Medulla oblongata (tissue), 1 donor: Measurements from ENCODE around the gene ME3.
A peak's percentile ranks its signal among the peaks of the same experiment; 100 is the strongest.

Experiments used
- DNase-seq: peaks from one replicate; pipeline ENCODE4 v3.0.0-alpha.2; 2015; ENCODE audit errors: extremely low spot score

ME3 gene

DNA sequence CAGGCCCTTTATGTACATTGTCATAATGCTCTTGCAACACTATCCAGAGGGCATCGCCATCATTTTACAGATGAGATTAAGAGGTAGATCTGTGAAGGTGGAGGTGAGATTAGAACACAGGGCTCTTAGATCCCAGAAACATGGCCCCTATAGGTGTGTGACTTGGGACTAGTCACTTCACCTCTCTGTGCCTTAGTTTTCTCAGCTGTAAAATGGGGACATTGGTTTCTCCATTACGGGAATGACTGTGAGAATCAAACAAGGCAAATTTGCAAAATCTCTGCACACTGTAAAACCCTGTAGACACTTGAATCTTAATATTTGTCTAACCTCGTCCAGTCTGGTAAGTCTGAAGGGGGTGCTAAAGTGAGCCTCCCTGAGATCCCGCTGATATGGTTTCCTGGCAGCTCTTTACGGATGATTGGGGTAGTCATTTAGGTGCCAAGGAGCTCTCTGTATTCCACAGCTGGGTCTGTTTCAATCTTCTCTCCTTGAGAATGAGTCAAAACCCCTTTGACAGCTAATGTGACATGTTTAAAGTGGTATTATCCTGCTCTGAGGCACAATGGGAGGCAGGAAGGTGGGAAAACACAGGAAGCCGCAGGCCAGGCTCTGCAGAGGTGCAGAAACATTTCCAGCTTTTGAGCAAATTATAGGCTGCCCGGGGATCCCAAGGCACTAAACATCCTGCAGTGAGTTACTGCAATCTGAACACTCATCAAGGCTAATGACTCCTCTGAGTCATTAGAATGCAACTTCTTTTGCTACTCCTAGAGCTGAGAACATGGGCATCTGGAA lies 156.9 kb downstream of the ME3 start:
- DNase-seq: no peak

DNA sequence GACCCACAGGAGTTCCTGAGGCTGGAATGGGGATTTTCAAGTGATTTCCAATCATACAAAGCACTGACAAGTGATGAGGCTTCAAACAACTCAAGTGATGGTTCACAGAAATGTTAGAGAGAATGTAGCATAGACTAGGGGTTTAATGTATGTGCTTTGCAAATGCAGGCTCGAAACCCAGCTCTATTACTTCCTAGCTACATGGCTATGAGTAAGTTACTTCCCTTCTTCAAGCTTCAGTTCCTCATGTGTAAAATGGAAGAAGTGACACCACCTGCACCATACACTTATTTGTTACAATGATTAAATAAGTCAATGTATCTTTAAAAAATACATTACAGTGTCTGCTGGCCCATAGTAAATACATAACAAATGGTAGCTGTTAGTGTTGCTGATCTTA lies 158.0 kb downstream of the ME3 start:
- DNase-seq: no peak

DNA sequence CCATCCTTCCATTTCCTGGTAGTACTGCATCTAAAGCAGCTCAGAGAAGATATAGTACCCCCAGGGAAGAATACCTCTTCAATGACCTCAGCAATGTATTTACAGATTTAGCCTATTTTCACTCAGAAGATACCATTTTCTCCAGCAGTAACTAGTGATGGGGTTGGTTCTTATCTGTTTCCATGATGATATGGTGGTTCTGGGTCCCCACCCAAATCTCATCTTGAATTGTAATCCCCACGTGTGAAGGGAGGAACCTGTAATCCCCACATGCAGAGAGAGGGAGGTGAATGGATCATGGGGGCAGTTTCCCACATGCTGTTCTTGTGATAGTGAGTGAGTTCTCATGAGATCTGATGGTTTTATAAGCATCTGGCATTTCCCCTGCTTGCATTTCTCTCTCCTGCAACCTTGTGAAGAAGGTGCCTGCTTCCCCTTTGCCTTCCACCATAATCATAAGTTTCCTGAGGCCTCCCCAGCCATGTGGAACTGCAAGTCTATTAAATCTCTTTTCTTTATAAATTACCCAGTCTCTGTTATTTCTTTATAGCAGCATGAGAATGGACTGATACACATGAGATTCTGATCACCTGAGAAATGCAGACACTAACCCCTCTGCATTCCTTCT lies 158.6 kb downstream of the ME3 start:
- no peak for DNase-seq

DNA sequence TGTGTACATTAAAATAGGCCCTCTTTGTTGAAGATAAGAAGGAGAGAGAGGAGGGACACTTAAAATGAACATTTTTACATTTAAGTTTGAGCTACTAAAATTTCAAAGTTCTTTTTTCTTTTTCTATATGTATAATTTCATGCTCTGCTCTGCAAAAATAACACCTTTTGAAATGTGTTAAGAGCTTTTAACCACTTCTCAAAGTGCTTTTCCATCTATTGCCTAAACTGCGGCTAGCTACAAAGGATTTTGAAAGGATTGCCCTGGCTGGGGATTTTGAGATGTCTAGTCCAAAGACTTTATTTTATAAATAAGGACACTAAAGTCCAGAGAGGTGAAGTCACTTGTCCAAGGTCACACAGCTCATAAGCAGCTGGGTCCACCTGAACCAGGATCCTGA lies 159.3 kb downstream of the ME3 start:
- DNase-seq: no peak

DNA sequence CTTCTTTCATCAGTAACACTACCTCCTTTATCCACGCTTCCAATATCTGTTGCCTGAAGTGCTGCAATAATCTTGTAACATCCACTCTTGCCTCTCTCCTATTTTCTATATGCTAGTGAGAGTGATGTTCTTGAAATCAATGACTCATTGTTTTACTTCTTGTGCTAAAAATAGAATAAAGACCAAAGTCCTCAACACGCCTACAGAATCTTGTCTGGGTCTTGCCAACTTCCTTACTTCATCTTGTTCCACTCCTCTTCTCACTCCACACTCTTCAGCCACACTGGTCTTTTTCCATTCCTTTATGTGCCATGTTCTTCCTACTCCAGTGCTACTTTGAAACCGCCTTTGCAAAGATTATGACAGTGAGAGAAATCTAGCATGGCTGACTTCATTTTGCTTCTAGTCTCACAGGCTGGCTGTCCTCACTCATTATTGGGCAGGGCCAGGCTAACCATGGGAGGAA lies 161.3 kb downstream of the ME3 start:
- no peak for DNase-seq

DNA sequence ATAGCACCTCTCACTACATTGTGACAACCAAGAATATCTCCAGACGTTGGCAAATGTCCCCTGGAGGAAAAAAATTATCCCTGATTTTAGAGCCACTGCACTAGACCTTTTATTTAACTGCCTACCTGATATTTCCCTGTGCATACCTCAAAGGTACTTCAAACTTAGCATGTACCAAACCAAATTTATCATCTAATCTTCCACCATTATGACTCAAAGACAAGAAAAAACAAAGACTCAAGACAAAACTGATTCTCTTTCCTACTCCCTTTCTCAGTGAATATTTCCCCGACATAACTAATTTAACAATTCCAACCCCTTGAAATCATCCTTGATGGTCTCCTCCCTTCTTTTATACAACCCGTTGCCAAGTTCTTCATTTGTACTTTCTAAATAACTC lies 161.7 kb downstream of the ME3 start:
- no peak for DNase-seq

DNA sequence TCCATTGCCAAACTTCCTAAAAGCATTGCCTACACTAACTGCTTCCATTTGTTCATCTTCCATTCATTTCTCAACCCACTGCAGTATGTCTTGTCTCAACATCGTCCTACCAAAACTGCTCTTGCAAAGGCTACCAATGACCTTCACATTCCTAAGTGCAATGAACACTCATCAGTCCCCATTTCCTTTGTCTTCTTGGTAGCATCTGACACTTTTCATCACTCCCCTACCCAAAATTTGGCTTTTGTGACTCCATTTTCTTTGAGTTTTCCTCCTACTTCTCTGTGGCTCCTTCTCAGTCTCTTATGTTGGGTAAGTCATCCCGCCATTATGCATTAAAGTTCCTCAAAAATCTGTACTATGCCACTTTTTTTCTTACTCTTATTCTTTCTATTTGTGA lies 162.3 kb downstream of the ME3 start:
- DNase-seq: no peak

DNA sequence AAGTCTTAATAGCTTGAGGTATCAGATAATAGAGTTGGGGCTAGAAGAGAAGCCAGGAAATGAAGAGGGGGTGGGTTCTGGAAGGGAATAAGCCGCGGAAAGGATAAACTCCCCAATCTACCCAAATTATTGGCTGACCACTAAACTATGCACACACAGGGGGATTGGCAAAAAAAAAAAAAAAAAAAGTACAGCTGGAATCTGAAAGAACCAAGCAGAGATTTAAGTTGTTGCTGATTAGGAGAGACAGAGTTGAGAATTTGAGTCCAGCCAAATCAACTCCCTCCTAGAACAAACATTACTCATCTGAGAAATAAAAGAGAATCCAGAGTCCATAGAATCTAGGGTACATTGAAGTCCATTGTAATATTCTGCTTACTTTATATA lies 162.8 kb downstream of the ME3 start:
- no peak for DNase-seq

DNA sequence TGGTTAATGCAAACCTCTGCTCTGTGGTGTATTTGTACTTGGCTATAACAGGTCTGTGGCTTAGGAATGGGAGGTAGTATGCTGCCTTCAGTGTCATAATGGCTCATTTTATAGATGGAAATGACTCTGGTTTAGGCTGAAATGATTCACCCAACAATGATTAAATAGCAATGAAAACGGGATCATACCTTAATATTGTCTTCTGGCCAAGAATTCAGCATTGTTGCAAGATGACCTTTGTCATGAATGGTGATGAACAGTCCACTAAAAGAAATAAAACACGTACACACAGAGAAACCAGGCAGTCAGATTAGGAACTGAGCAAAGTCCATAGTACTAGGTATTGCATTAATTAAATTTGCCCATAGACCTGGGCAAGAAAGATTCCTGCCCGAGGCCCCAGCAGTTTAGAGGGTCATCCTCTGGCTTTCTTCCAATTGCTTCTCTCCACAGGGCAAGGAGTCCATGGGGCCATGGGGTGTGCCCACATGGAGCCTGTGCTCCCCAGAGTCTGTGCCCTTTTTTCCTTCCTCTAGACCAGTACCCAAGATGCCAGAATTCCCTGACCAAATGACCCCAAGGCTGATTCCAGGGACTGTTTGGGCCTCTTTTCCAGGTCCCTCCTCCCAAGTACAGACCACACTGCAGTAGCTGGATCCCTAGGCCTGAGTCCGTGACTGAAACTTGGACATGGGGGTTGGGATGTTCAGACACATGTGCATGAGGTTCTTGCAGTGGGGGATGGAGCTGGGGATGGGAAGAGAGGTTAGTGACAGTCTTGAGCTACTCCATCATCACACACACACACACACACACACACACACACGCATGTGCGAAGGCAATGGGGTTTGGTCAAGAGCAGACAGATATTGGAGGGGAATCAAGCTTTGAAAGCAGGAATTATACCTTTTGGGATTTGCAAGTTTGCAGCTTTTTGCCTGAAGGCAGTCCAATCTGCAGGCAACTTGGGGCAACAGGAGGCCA lies 163.5 kb downstream of the ME3 start:
- DNase-seq: no peak

DNA sequence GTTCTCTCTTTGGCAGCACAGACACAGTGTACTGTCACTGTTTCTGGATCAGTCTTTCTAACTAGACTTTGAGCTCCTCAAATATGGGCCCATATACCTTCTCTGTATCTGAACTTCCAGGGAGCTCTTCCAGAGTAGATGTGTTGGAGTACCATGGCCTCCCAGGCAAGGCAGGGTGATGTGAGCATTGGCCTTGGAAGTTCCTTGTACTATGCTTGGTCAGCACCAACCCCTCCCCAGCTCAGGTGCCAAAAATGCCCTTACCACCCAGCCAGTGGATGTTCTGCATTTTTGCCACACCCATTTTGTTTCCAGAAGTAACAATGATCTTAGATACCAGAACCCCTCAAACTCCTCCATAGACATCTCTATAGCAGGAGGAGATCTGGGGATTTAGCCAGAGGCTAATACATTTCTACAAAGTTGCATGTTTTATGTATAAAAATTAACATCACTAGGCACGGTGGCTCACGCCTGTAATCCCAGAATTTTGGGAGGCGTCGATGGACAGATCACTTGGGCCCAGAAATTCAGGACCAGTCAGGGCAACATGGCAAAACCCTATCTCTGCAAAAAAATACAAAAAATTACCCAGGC lies 165.1 kb downstream of the ME3 start:
- DNase-seq: no peak

DNA sequence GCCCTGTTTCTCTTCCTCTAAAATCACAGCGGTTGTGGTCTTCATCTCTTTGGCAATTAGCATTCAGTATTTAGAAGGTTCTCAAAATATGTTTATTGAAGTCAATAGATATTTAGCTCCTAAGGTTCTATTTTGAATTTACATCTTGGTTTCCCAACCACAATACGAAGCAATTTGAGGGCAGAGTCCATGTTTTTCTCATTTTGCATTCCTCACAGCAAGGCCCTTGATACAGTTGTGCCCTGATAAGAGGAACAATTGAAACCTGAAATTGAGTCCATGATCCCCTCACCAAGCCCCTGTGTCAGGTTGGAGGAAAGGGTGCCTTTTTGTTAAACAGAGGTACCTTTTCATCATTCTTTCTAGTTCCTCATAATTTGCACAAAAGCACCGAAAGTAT lies 166.2 kb downstream of the ME3 start:
- DNase-seq: no peak

DNA sequence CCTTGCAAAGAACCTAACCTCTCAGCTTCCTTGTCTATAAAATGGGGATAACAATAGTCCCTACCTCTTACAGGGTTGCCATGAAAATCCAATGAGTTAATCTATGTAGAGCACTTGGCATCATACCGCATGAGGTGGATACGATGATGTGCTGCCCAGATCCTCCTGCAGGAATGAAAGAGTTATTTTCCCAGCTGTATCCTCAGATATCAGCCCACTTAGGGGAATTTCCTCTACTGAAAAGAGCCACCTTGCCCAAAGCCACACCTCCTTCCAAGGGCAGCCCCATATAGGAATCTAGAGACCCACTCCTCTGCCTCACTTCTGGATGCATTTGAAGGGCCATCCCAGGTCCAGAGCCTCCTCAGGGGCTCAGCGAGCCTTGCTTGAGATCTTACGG lies 169.3 kb downstream of the ME3 start:
- DNase-seq: no peak

DNA sequence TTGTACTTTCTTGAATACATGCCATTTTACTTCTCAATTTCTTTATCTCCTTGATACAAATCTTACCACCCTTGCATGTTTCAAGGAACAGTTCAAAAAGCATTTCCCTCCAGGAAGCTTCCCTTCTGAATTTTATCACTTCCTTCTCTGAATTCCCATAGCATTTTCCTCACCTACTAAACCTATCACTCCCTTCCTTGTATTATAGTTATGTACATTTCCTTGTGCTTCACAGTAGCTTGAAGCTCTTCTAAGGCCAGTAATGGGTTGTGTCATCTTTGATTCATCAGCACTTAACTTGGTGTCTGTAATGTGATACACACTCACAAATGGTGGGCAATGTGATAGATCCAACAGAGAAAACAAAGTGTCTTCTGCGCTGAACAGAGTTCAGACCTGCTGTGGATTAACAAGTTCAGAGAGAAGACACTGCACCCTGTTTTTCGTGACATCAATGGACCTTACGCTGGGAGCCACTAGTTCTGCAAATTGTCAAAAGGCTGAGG lies 170.2 kb downstream of the ME3 start:
- no peak for DNase-seq

DNA sequence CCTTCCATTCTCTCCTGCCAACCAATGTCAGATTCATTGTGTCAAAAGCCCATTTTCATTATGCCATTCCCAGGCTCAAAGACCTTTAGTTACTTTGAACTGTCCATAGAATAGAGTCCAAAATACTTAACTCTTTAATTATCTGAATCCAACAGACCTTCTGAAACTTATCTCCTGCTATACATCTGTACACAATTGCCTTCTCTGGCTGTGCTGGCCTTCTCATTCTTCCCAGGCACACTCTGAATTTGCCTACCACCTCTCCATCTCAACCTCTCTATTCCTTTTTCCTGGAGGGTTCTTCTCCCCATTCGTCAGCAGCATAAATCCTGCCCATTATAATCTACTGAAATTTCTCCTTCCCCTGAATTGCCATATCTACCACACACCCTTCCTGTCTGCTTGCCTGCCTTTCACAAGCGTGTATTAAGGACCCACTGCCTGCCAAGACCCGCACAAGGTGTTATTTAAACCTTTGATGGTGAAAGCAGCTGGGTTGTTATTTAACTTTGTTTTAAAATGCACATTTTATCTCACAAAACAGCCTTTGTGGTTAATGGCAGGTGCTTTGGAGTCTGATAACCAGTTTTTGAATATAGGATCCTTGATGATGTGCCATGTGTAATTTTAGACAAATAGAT lies 171.8 kb downstream of the ME3 start:
- no peak for DNase-seq

DNA sequence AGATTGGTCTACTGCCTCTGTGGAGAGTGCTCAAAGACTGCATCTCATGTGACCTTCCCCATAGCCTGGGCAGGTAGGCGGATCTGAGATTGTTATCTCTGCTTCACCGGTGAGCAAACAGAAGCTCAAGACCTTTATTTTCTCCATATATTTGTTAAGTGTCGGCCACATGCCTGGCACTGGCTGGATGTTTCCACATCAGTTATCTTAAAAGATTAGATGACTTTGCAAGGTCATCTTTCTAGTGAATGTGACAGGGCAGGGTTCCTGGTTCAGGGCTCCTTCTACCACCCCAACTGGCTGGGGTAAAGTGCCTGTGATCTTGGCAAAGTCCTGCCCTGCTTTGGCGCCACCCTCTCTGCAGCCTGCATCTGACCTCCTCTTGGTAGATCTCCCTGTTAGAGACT lies 172.7 kb downstream of the ME3 start:
- DNase-seq: no peak

DNA sequence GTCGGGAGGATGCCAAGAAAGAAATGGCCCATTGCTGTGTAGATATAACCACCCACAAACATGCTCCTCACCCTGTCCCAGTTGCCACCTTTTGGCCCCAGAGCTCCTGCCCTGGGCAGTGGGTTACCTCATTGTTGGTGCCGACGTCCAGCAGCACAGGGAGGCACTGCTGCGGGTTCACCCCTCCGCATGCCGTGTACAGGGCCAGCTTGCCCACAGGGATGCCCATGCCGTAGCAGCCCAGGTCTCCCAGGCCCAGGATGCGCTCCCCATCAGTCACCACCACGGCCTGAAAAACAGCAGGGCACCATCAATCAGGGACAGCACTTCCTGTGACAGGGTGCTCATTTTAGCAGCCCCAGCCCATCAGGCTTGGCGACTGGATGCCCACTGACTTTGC lies 174.6 kb downstream of the ME3 start:
- no peak for DNase-seq

DNA sequence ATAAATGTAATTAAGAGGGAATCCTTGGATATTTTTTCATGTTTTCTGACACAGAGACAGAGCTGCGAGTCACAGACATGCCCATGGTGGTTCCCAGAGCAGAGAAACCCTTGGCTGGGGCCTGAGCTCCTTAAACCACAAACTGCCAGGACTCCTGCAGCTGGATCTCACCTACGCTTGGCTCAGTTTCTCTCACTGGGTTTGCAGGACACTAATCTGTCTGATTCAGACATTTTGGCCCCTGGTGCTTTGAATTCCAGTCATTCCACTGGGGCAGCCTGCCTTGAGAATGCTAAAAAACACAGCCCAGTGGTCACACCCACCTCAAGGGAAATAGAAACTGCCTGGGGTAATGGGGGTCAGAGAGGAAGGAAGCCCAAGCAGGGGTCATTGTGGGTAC lies 175.1 kb downstream of the ME3 start:
- no peak for DNase-seq

DNA sequence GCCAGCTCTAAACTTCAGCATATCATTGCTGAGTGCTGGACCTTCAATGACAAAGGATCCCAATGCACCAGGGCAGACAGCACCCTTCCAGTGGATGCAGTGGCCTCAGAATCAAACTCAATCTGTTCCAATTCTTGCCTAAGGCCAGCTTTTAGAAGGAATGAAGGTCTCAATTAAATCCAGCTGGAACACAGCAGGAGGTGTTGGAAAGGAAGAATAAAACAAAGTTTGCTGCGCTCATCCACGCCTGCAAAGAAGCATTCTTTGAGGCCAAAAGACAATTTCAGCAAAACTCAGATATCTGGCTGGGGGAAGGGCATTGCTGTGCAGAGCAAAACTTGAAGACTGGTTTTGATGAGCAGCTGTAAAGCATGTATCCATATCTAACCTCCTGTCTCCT lies 177.1 kb downstream of the ME3 start:
- no peak for DNase-seq

DNA sequence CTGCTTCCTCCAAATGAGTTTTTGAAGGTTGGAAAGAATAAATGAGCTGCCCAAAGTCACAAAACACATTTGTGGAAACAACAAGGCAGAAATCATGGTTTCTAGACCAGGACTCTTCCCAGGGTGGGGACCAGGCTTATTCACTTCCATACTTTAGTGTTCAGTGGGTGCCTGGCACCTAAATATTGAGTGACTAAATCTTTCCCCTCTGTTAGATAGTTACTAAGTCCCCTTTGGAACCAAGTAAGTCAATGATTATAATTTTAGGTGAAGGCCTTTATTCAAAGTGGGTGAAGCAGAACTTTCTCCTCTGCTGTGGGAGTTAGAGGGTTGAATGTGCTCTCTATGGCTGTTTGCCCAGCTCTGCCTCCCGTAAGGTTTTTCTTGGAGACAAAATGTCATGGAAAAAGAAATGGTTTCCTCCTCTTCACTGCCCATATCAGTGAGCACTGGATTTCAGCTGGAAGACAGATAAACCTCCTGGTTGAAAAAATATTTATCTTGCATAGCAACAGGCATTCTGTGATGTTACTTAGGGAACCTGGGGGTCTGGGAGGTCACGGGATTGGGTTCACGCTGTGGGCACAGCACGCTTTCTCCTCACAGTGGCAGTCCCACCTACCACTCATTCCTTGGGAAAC lies 179.9 kb downstream of the ME3 start:
- peak; percentile 13 for DNase-seq

DNA sequence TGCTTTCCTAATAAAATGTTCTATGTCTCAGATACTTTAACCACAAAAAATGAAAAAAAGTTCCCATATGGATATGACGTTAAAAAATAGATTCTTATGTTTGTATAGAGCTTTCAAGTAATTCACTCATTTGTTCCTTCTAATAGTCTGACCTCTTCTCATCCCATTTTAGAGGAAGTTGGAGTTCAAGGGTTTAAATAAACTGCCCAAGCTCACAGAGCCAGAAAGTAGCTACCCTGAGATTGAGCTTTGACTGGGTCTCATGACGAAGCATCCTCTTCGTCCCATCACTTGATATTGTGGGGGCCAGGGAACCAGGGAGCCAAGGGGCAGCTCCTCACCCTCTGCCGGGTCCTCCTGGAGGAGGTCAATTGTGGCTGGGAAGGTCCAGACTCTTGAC lies 181.4 kb downstream of the ME3 start:
- DNase-seq: no peak

DNA sequence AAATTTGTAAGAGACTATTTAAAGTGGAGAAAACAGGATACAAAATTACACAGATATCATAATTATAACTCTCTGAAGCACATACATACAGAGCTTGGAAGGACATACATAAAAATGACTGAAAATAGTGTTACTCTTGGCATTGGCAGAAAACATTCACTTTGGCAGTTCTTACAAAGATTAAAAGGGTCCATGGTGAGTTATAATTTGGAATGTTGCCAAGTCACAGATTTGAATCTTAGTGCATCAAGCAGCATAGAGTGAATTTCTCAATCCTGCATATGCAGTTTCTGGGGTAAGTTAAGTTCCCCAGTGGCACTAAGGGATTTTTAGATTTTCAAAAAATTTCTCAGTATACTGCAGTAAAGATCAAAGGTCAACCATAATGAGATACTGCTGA lies 181.8 kb downstream of the ME3 start:
- no peak for DNase-seq
